ENCODE data around the gene LCLAT1.

The LCLAT1 gene

DNA sequence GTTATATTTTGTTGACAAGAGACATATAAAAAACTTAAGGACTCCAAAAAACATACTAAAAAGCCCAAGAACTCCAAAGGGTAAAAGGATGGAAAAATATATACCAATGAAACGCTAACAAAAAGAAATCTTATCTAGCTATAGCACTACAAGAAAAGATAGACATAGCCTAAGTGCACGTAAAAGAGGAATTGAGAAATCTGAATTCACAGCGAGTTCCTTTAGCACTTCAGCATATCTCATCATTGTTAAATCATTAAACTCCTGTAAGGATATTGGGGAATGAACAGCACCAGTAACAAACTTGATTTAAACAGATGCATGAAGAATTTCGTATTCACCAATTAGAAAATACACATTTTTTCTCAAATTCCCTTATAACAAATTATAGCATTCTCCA lies 226.1 kb downstream of the LCLAT1 start:
- DNase-seq (ENCODE audit: low read depth) = no peak

DNA sequence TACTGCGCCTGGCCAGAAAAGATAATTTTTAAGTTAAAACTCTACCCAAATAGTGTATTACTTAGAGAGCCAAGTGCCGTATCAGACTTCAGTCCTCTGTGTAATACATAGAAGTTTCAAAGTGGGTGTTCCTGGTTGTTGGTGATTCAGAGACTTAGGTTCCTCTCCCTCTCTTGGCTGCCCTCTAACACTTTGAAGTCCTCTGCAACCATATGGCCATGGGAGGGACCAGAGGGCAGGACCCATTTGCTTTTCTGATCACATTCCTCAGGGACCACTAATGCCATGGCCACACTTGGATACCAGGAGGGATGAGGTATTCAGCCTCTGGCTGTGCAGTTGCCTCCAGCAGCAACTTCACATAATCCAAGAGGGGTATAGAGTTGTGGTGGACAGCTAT lies 228.7 kb downstream of the LCLAT1 start:
- no peak for DNase-seq (ENCODE audit: low read depth)

DNA sequence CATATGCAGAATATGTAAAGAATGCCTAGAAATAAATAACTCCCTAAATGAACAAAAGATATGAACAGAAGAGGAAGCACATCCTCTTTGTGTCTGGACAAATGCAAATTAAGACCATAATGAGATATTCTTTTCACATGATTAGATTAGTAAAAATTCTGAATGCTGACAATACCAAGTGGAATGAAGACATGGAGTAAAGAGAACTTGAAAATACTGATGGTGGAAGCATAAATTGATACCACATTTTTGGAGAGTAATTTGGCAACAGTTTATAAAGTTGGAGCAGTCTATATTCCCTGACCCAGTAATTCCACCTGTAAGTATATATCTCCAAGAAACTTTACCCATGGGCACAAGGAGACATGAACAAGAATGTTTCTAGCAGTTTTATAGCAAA lies 230.2 kb downstream of the LCLAT1 start:
- peak; percentile 27 for DNase-seq (ENCODE audit: low read depth)

DNA sequence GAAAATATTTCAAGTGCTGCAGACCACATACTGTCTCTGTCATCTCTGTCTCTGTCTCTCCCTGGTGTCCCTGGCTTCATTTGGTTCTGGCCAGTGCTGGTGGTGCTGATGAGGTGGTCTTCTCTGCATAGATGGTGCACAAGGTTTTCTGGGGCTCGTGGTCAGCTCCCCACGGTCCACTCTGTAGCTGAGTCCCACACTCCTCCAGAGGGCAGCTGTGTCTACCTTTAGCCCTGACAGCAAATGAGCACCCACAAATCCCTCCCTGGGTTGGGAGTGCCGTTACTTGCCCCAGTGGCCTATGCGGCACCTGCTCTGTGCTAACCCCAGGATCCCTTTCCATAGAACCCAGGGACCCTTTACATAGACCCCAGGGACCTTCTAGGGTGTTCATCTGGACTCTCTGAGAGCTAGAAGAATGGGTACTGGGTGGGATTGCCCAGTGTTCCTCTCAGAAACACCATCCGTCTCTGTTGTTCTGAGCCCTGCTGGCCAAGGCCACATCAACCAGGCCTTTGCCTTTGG lies 230.9 kb downstream of the LCLAT1 start:
- no peak for DNase-seq (ENCODE audit: low read depth)

DNA sequence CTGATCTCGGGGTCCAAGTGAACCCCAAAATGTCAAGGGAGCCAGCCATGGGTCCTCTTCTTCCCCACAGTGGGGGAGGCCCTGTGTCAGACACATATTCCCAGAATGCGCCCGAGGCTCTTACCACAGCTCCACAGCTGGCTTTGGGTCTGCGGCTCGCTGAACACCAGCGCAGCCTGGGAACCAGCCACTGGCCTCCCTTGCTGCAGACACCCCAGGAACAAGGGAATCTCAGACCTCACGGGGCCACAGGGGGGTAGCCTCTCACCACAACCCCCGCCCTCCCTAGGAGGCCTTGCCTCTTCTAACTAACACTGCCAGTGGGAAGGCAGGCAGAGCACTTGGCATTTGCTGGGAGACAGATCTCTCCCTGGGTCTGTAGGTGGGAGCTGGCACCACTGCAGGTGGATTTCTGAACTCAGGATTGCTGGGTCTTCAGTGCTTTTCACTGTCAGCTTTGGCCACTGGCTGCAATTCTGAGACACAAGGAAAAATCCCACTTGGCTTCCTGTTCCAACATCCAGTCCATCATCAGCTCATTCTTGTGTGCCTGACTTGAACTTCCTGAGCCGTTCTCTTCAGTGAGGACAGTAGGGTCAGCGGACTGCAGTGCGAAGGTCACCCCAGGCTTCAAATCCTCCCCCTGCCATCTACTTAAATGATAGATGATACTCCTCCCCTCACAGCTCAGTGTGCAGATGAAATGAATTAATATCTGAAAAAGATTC lies 231.5 kb downstream of the LCLAT1 start:
- no peak for DNase-seq (ENCODE audit: low read depth)

DNA sequence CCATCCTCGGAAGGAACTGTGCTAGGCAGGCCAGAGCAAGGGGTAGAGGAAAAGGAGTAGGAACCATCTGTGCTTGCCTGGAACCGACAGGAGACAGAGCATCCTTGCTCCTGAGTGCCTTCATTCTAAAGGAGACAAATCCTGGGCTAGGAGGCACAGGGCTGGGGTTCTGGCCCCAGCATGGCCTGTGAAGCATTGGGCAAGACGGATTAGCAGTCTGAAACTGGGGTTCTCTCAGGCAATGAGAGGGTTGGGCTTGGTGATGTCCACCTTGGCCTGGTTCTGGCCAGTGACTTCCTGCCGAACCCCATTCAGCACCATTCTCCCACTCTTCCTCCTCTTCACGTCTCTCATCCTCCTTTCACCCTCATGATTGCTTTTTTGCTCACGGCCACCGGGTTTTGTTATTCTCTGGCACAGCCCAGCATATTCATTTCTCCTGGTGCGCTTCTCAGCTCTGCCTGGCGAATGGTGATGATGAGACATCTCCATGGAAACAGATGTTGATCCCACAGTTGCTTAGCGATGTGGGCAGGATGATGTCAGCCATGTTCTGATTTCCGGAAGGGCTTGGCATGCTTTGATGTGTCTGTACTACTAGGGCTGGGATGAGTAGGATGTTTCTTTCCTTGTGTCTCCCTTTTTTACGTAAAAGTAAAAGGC lies 232.5 kb downstream of the LCLAT1 start:
- DNase-seq (ENCODE audit: low read depth) = peak; percentile 30

DNA sequence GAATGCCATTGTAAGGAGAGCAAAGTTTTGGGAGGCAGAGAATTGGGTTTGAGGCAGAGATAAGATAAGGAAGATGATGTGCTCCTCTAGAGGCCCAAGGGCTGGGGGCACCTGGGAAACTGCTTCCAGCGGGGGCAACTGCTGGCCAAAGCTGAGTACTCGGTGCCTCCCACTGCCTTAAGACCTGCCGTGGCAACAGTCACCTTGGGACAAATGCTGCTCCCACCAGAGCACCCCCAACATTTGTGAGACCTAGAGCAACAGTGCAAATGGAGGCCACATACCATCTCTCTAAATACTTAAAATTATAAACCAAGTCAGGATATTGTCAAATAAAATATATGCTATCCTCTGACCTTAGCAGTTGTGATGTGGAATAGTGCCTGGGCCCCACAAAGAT lies 233.1 kb downstream of the LCLAT1 start:
- DNase-seq (ENCODE audit: low read depth) = no peak

DNA sequence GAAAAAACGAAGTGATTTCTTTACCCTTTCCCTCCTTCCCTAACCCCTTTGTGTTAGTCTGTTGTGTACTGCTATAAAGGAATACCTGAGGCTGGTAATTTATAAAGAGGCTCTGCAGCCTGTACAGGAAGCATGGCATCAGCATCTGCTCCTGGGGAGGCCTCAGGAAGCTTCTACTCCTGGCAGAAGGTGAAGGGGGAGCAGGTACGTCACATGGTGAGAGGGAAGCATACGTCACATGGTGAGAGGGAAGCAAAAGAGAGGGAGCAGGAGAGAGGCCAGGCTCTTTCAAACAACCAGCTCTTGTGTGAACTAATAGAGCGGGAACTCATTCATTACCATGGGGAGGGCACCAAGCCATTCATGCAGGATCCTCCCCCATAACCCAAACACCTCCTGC lies 234.0 kb downstream of the LCLAT1 start:
- no peak for DNase-seq (ENCODE audit: low read depth)

- DNase-seq (ENCODE audit: low read depth) = no peak
Measured at GRCh38 chr2:30683236-30683956, 236.3 kb downstream of the LCLAT1 start.

GRCh38 chr2:30684026-30684425 lies 237.0 kb downstream of the LCLAT1 start:
- DNase-seq (ENCODE audit: low read depth) = no peak

GRCh38 chr2:30684516-30684915 lies 237.5 kb downstream of the LCLAT1 start:
- no peak for DNase-seq (ENCODE audit: low read depth)

DNA sequence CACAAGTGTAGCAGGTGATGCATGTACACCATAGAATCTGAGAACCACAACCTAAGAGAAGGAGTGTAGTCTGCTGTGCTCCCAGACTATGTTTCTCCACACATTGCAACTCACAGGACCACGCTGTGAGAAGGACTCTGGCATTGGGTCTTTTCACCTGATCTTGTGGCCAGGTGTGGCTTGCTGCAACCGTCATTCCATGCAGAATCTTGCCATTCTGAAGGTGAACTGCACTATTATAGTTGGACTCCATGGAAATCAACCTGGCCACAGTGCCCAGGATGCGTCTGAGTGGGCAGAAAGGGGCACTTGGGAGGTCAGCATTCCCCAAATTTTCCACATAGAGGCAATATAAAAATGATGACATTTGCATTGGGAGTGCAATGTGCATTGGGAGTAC lies 237.9 kb downstream of the LCLAT1 start:
- DNase-seq (ENCODE audit: low read depth) = no peak

DNA sequence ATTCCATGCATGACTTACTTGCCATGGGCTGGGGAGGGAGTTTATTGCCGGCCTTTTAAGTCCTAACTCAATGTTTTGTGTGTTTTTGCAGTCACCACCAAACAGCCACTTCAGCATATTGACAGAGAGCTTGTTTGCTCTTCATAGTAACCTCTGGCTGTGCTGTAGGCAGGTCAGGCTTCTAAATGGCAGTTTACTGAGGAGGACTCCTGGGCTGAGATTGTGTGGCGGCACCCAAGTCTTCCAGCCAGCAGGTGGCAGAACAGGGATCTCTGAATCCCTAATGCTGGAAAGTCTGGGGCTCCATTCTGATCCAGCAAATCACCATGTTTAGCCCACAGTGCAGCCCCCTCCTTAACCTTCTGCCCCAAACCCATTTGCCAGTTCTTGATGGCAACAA lies 239.0 kb downstream of the LCLAT1 start:
- no peak for DNase-seq (ENCODE audit: low read depth)

GRCh38 chr2:30686669-30687068 lies 239.6 kb downstream of the LCLAT1 start:
- DNase-seq (ENCODE audit: low read depth) = no peak

GRCh38 chr2:30688956-30689401 lies 241.9 kb downstream of the LCLAT1 start:
- no peak for DNase-seq (ENCODE audit: low read depth)

DNA sequence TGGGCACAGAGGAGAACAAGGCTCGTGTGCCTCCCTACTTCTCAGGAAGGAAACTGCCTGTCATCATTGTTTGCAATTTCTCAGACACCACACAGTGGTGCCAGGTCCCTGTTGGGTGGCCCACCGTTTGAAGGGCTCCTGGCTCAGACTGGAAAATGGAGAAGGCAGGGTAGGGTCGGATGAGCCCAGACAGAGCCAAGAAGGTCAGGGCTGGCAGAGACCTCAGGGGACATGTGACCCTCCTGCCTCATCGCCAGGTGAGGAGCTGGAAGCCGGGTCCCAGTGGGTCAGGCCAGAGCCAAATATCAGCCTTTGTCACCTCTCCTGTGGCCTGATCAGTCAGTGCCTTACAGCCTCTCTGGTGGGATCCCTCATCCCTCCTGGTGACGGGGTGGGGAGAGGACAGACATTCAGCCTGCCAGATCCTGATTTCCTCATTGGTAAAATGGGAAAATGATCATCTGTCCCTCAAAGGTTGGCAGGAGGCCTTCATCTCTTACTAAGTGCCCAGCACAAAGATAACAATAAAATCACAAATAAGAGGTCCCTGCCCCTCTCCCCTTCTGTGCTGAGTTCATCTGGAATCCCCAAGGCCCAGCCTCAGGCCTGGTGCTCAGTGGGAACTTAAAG lies 242.6 kb downstream of the LCLAT1 start:
- no peak for DNase-seq (ENCODE audit: low read depth)

- DNase-seq (ENCODE audit: low read depth) = no peak
Measured at GRCh38 chr2:30690126-30690561, 243.1 kb downstream of the LCLAT1 start.

GRCh38 chr2:30691091-30691947 lies 244.3 kb downstream of the LCLAT1 start:
- no peak for DNase-seq (ENCODE audit: low read depth)

GRCh38 chr2:30691948-30692828 lies 245.1 kb downstream of the LCLAT1 start:
- peak; percentile 52 for DNase-seq (ENCODE audit: low read depth)

DNA sequence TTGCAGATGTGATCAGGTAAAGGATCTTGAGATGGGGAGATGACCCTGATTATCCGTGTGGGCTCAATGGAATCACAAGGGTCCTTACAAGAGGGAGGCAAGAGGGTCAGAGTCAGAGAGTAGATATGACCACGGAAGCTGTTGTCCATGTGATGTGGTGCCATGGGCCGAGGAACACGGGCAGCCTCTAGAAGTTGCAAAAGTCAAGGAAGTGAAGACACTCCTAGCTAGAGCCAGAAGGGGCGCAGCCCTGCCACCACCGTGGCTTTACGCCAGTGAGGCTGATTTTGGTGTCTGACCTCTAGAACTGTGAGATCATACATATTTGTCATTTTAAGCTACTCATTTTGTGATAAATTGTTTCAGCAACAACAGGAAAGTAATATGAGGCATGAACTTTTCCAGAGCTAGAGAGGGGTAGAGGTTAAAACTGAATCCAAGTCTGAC lies 245.8 kb downstream of the LCLAT1 start:
- DNase-seq (ENCODE audit: low read depth) = no peak

Data from fibroblast of gingiva (primary cell).